ENCODE data around the gene NTRK2. TPM values are rescaled to one million over a fixed set of nuclear protein-coding genes. Genes with fewer than 3 reads are reported as not detected.

The NTRK2 gene
- total and polyA plus RNA-seq, 4 experiments from 2014 or later: 0.11 to 0.18 (median 0.12) TPM; not detected in 1

DNA sequence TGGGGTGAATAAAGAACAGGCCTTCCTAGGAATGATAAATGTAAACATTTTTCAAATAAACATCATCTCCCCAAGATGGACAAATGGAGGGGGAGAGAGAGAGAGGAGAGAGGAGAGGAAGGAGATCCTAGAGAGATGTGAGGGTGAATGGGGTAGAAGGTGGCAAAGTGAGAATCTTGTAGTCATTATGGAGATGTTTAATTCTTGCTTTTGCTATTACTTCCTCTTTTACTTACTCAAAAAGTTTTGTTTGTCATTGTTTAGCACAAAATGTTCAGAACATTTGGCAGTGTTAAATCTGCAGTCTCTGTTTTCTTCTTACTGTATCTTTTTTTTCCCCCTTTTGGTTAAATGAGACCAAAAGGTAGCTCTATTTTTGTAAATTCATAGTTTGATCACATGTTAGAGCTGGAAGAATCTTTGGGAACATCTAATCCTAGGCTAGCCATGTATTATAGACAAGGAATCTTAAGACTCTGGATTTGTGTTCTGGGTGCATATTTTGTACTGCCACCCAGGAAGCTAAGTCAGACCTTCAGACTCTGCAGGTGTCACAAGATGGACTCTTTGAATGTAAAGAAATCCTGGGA is 266.1 kb downstream of the NTRK2 start:
- H3K4me1 ChIP-seq (ENCODE audit: insufficient read depth, low read length): no peaks in the 10 kb centered on the region
- H3K9me3 Mint-ChIP-seq: no peaks in the 10 kb centered on the region
- H3K4me3 Mint-ChIP-seq: no peak overlapping the region
- no peak overlapping the region for H3K4me3 ChIP-seq (ENCODE audit: low read length in 2 of 2)
- H3K27me3 ChIP-seq (ENCODE audit: insufficient read depth, low read length): no peaks in the 10 kb centered on the region
- ChIA-PET CTCF (ENCODE audit: partially characterized antibody) (no interaction called here), POLR2A (ENCODE audit: partially characterized antibody) (no interaction called here)
- no peak overlapping the region for H3K27ac Mint-ChIP-seq
- no peaks in the 10 kb centered on the region for H3K27me3 Mint-ChIP-seq
- H3K36me3 ChIP-seq (ENCODE audit: insufficient read depth, low read length): no peaks in the 10 kb centered on the region
- H3K27ac ChIP-seq (ENCODE audit: low read depth, low read length): no peak overlapping the region
- no peaks in the 10 kb centered on the region for H3K36me3 Mint-ChIP-seq
- no peaks in the 10 kb centered on the region for H3K9me3 ChIP-seq (ENCODE audit: control insufficient read depth in 1 of 2, low read length in 2 of 2)
- H3K4me1 Mint-ChIP-seq: no peaks in the 10 kb centered on the region
- no peak for DNase-seq
- intact Hi-C loops (cut with micrococcal nuclease): no loop called here

DNA sequence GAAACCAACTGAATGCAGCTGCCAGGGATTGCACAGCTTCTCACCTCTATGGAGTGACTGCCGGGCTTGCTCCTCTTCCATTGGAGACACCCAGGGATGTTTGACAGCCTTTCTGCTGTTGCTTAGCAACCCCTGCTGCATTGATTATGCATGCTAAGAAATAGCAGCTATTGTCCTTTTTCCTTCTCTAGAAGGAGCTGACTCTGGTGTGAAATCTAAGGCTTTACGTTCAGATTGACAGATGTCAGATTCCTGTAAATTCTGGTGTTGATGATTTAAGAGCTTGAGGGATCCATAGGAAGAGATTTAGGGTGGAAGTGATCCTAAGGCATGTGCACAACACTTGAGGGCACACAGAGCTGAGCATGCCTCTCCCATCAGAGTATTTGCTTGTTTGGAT is 267.7 kb downstream of the NTRK2 start:
- Mint-ChIP-seq H3K4me3 (no peak overlapping the region), H3K27me3 (no peaks in the 10 kb centered on the region), H3K27ac (no peak overlapping the region), H3K9me3 (no peaks in the 10 kb centered on the region), H3K36me3 (no peaks in the 10 kb centered on the region), H3K4me1 (no peaks in the 10 kb centered on the region)
- Histone ChIP-seq H3K27ac (ENCODE audit: low read depth, low read length) (no peak overlapping the region), H3K4me1 (ENCODE audit: insufficient read depth, low read length) (no peaks in the 10 kb centered on the region), H3K36me3 (ENCODE audit: insufficient read depth, low read length) (no peaks in the 10 kb centered on the region), H3K27me3 (ENCODE audit: insufficient read depth, low read length) (no peaks in the 10 kb centered on the region), H3K4me3 (ENCODE audit: low read length in 2 of 2) (no peak overlapping the region), H3K9me3 (ENCODE audit: control insufficient read depth in 1 of 2, low read length in 2 of 2) (no peaks in the 10 kb centered on the region)
- ChIA-PET POLR2A (ENCODE audit: partially characterized antibody) (no interaction called here), CTCF (ENCODE audit: partially characterized antibody) (no interaction called here)
- intact Hi-C loops (cut with micrococcal nuclease): no loop called here
- DNase-seq: no peak

DNA sequence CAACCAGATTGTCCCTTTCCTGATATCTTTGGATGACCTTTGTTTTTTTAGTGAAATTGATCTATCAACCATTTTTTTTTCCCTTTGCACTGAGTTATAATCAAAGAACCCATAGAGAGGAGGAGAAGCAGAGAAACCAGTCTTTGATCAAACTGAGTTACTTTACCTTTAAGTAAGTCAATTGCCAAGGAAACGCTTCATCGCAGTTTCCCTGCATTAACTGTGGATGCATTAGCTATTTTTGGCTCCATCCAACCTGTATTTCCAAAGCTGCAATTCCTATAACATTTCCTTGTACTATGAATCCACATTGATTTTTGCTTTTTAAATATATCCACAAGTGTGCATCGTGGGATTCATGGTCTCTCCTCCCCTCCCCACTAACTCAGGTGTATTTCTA is 268.1 kb downstream of the NTRK2 start:
- intact Hi-C loops (cut with micrococcal nuclease): no loop called here
- no peak overlapping the region for H3K4me3 ChIP-seq (ENCODE audit: low read length in 2 of 2)
- ChIA-PET CTCF (ENCODE audit: partially characterized antibody) (no interaction called here), POLR2A (ENCODE audit: partially characterized antibody) (no interaction called here)
- H3K4me3 Mint-ChIP-seq: no peak overlapping the region
- no peak overlapping the region for H3K27ac Mint-ChIP-seq
- H3K9me3 ChIP-seq (ENCODE audit: control insufficient read depth in 1 of 2, low read length in 2 of 2): no peaks in the 10 kb centered on the region
- no peak overlapping the region for H3K27ac ChIP-seq (ENCODE audit: low read depth, low read length)
- no peaks in the 10 kb centered on the region for H3K27me3 ChIP-seq (ENCODE audit: insufficient read depth, low read length)
- H3K9me3 Mint-ChIP-seq: no peaks in the 10 kb centered on the region
- no peaks in the 10 kb centered on the region for H3K4me1 ChIP-seq (ENCODE audit: insufficient read depth, low read length)
- no peaks in the 10 kb centered on the region for H3K36me3 ChIP-seq (ENCODE audit: insufficient read depth, low read length)
- H3K36me3 Mint-ChIP-seq: no peaks in the 10 kb centered on the region
- no peaks in the 10 kb centered on the region for H3K4me1 Mint-ChIP-seq
- DNase-seq: no peak
- no peaks in the 10 kb centered on the region for H3K27me3 Mint-ChIP-seq

DNA sequence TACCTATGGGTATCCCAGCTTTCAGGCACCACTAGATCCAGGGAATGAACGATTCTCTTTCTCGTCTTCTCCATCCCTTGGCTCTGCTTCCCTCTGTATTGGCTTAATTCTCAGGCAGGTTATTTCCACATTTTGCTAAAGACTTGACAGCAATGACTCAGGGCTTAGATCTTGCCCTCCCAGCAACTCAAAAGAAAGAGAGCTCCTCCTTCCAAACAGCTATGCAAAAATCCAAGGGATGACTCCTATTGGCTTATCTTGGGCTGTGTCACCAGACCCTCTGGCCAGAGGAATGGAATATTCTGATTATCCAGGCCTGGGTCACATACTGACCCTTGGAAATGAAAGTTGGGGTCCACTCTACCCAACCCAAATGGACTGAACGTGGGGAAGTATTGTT is 270.2 kb downstream of the NTRK2 start:
- peaks cover 0 to 2% (median 0%) of the 10 kb centered on the region in 8 donors for H3K9me3 Mint-ChIP-seq
- no peak overlapping the region for H3K4me3 ChIP-seq (ENCODE audit: low read length in 2 of 2)
- no peak for DNase-seq
- CTCF ChIA-PET (ENCODE audit: partially characterized antibody): no interaction called here
- H3K4me1 ChIP-seq (ENCODE audit: insufficient read depth, low read length): no peaks in the 10 kb centered on the region
- H3K27me3 ChIP-seq (ENCODE audit: insufficient read depth, low read length): no peaks in the 10 kb centered on the region
- H3K27me3 Mint-ChIP-seq: peaks cover 0 to 2% of the 10 kb centered on the region in 2 donors
- no peak overlapping the region for H3K27ac ChIP-seq (ENCODE audit: low read depth, low read length)
- H3K4me1 Mint-ChIP-seq: no peaks in the 10 kb centered on the region
- no peak overlapping the region for H3K4me3 Mint-ChIP-seq
- no peak overlapping the region for H3K27ac Mint-ChIP-seq
- intact Hi-C loops (cut with micrococcal nuclease): no loop called here
- H3K36me3 Mint-ChIP-seq: no peaks in the 10 kb centered on the region
- POLR2A ChIA-PET (ENCODE audit: partially characterized antibody): no interaction called here
- no peaks in the 10 kb centered on the region for H3K9me3 ChIP-seq (ENCODE audit: control insufficient read depth in 1 of 2, low read length in 2 of 2)
- no peaks in the 10 kb centered on the region for H3K36me3 ChIP-seq (ENCODE audit: insufficient read depth, low read length)

DNA sequence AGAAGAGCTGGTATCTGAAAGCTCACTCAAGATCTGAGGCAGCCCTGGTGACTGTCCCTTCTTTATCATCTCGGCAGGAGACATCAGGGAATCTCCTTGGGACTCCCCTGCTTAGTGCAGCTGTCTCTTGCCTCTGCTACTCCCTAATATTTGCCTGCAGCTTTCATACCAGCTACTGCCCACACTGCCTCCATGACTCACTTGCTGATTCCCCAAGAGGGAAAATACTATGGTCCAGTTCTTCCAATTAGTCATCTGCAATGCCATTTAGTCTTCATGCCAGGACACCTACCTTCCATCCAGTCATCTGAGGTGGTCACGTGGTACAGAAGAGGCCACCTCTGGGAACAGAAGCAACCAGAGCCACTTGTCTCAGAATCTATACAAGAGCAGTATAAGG is 270.8 kb downstream of the NTRK2 start:
- H3K27ac ChIP-seq (ENCODE audit: low read depth, low read length): no peak overlapping the region
- Mint-ChIP-seq H3K9me3 (peaks cover 0 to 5% (median 0%) of the 10 kb centered on the region in 8 donors), H3K4me1 (no peaks in the 10 kb centered on the region), H3K27ac (no peak overlapping the region), H3K36me3 (no peaks in the 10 kb centered on the region), H3K4me3 (no peak overlapping the region), H3K27me3 (peaks cover 0 to 2% of the 10 kb centered on the region in 2 donors)
- H3K4me3 ChIP-seq (ENCODE audit: low read length in 2 of 2): no peak overlapping the region
- no peaks in the 10 kb centered on the region for H3K4me1 ChIP-seq (ENCODE audit: insufficient read depth, low read length)
- CTCF ChIA-PET (ENCODE audit: partially characterized antibody): no interaction called here
- H3K27me3 ChIP-seq (ENCODE audit: insufficient read depth, low read length): no peaks in the 10 kb centered on the region
- no peak for DNase-seq
- POLR2A ChIA-PET (ENCODE audit: partially characterized antibody): no interaction called here
- no peaks in the 10 kb centered on the region for H3K36me3 ChIP-seq (ENCODE audit: insufficient read depth, low read length)
- intact Hi-C loops (cut with micrococcal nuclease): no loop called here
- no peaks in the 10 kb centered on the region for H3K9me3 ChIP-seq (ENCODE audit: control insufficient read depth in 1 of 2, low read length in 2 of 2)

DNA sequence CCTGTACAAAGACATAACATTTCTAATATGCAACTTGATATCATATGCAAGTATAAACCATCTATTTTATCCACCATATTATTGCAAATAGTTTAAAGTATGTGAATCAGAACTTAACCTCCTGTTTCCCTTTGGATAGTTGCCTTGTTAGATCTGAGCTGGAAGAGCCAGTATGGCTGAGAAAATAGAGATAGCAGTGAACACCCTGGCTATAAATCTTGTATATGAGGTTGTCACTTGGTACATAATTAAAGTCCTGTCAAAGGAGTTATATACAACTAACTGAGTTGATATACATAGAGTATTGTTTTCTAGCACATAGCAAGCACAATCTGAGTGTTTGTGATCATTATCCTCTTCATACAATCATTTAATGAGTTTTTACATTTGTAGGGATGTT is 272.3 kb downstream of the NTRK2 start:
- ChIA-PET CTCF (ENCODE audit: partially characterized antibody) (no interaction called here), POLR2A (ENCODE audit: partially characterized antibody) (no interaction called here)
- H3K4me1 Mint-ChIP-seq: no peaks in the 10 kb centered on the region
- H3K9me3 Mint-ChIP-seq: peaks cover 0 to 8% (median 0%) of the 10 kb centered on the region in 8 donors
- H3K4me3 Mint-ChIP-seq: no peak overlapping the region
- H3K9me3 ChIP-seq (ENCODE audit: control insufficient read depth in 1 of 2, low read length in 2 of 2): no peaks in the 10 kb centered on the region
- intact Hi-C loops (cut with micrococcal nuclease): no loop called here
- no peaks in the 10 kb centered on the region for H3K36me3 Mint-ChIP-seq
- no peak overlapping the region for H3K27ac ChIP-seq (ENCODE audit: low read depth, low read length)
- H3K4me3 ChIP-seq (ENCODE audit: low read length in 2 of 2): no peak overlapping the region
- no peaks in the 10 kb centered on the region for H3K4me1 ChIP-seq (ENCODE audit: insufficient read depth, low read length)
- H3K36me3 ChIP-seq (ENCODE audit: insufficient read depth, low read length): no peaks in the 10 kb centered on the region
- H3K27me3 ChIP-seq (ENCODE audit: insufficient read depth, low read length): no peaks in the 10 kb centered on the region
- DNase-seq: no peak
- H3K27me3 Mint-ChIP-seq: peaks cover 0 to 2% of the 10 kb centered on the region in 2 donors
- no peak overlapping the region for H3K27ac Mint-ChIP-seq

DNA sequence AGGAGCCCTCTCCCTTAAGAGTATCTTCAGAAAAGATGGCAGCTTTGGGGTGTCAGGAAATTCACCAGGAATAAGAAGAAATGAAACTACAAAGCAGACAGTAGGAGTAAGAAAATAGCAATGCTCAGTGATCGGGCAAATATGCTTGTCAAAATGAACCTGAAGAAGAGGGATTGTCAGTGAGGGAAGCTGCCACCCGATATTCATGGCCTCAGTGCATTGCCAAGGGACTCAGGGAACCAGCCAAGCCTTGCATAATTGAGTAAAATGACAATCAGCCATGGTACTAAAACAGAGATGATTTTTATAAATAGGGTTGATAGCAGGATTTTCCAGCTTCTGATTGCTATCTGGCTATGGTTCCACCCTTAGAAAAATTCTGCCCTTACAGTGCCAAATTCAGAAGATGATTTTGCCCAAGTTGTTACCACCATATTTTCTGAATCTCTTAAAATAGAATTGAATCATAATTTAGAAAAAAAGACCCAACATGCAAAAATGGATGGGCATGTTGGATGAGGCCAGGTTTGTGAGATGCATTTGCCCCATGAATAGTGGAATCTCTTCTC is 274.0 kb downstream of the NTRK2 start:
- Mint-ChIP-seq H3K27ac (no peak overlapping the region), H3K9me3 (peaks cover 0 to 8% (median 0%) of the 10 kb centered on the region in 8 donors), H3K27me3 (peaks cover 0 to 2% of the 10 kb centered on the region in 2 donors), H3K4me3 (no peak overlapping the region), H3K4me1 (no peaks in the 10 kb centered on the region), H3K36me3 (no peaks in the 10 kb centered on the region)
- intact Hi-C loops (cut with micrococcal nuclease): no loop called here
- no peak overlapping the region for H3K27ac ChIP-seq (ENCODE audit: low read depth, low read length)
- no peaks in the 10 kb centered on the region for H3K4me1 ChIP-seq (ENCODE audit: insufficient read depth, low read length)
- no peaks in the 10 kb centered on the region for H3K27me3 ChIP-seq (ENCODE audit: insufficient read depth, low read length)
- POLR2A ChIA-PET (ENCODE audit: partially characterized antibody): no interaction called here
- no peak overlapping the region for H3K4me3 ChIP-seq (ENCODE audit: low read length in 2 of 2)
- CTCF ChIA-PET (ENCODE audit: partially characterized antibody): no interaction called here
- H3K9me3 ChIP-seq (ENCODE audit: control insufficient read depth in 1 of 2, low read length in 2 of 2): no peaks in the 10 kb centered on the region
- no peaks in the 10 kb centered on the region for H3K36me3 ChIP-seq (ENCODE audit: insufficient read depth, low read length)
- no peak for DNase-seq

All from CD4-positive, alpha-beta memory T cell (primary cell).